Coronary artery (tissue), 2 donors: ENCODE data around the gene ANKRD45.

ENCODE experiments used
- DNase-seq: peaks from one replicate; pipeline ENCODE4 v3.0.0-alpha.2; 2017; ENCODE audit warnings: low spot score
- H3K27ac ChIP-seq, 2 donors: fragments of 200-600 bp; sonication (generic); one replicate each; pipeline ENCODE4 v1.5.1; 2016 to 2019
- H3K4me3 ChIP-seq: fragments of 200-600 bp; sonication (generic); 2 replicates; pipeline ENCODE4 v1.5.1; 2016; ENCODE audit warnings: mild to moderate bottlenecking, moderate library complexity
- CTCF ChIP-seq: fragments of 200-600 bp; sonication (generic); IDR thresholded peaks from one replicate; pipeline ENCODE4 v1.5.1; 2019; ENCODE audit warnings: antibody characterized with exemption

The ANKRD45 gene

GRCh38 chr1:173562813-173563212 lies 106.8 kb downstream of the ANKRD45 start:
- TF ChIP-seq CTCF: no peak
- H3K4me3 ChIP-seq: no peak overlapping the region
- no peak for DNase-seq
- H3K27ac ChIP-seq: no peak overlapping the region

- no peak overlapping the region for H3K27ac ChIP-seq
- no peak for TF ChIP-seq CTCF
- DNase-seq: no peak
- H3K4me3 ChIP-seq: no peak overlapping the region
Observed at GRCh38 chr1:173561263-173561662, 108.4 kb downstream of the ANKRD45 start.

GRCh38 chr1:173560285-173560880 lies 109.3 kb downstream of the ANKRD45 start:
- H3K27ac ChIP-seq: no peak overlapping the region
- no peak for TF ChIP-seq CTCF
- DNase-seq: no peak
- H3K4me3 ChIP-seq: no peak overlapping the region
